NOMO-1 treated with dmso at 0.1 percent for 144 hours (cell line): Measurements from ENCODE around the gene MAST4.
A peak's percentile ranks its signal among the peaks of the same experiment; 100 is the strongest.
"Not testable (repeated sequence)": the region's sequence is repeated elsewhere in the genome, so short reads cannot be mapped to it uniquely, and the experiment has no call there.

Experiments
- DNase-seq: peaks from one replicate; lab custom pipeline; 2025; ENCODE audit not compliant: unreplicated experiment; lab: John Stamatoyannopoulos, UW

MAST4 gene

GRCh38 chr5:66805514-66806430 lies 209.6 kb downstream of the MAST4 start:
- DNase-seq, result peak; percentile 20

- no peak for DNase-seq
Observed at GRCh38 chr5:66807743-66808142, 211.6 kb downstream of the MAST4 start.

- DNase-seq, result no peak
Observed at GRCh38 chr5:66808663-66809062, 212.5 kb downstream of the MAST4 start.

- DNase-seq, result no peak
Observed at GRCh38 chr5:66810151-66810550, 214.0 kb downstream of the MAST4 start.

DNA sequence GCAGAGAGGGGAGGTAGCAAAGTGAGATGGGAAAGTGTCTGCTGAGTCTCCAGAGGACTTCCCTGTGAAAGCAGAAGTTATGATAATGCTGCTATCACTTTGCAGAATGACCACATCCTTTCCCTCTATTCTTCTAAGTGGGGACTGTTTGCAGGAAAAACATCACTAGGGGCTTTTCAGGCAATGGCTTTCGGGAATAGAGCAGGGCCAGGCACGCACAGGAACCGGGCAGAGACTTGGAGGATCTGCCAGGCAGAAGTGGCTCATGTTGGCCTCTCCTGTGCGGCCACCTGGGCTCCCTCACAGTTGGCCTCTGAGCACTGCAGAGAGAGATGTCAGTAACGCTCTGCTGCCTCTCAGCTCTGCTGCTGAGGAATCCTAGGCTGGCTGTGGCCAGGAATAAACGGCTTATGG lies 214.7 kb downstream of the MAST4 start:
- peak; percentile 9 for DNase-seq

- no peak for DNase-seq
Observed at GRCh38 chr5:66812291-66812690, 216.1 kb downstream of the MAST4 start.

DNA sequence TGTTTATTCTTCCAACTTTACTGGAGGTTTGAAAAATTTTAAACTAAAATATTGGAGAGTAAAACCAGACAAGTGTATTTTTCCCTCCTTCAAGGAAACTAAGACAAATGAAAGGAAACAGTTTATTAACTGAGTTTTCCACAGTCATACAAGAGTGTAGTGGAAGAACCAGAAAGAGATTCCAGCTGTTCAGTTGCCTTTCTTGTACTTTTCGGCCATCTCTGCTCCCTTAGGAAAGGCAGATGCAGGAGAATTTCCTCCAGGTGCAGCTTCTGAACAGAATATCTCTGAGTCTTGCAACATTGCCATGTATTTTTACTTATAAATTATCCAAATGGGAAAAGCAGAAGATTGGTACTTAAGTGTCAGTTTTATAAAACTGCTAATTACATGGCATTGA lies 217.1 kb downstream of the MAST4 start:
- no peak for DNase-seq

DNA sequence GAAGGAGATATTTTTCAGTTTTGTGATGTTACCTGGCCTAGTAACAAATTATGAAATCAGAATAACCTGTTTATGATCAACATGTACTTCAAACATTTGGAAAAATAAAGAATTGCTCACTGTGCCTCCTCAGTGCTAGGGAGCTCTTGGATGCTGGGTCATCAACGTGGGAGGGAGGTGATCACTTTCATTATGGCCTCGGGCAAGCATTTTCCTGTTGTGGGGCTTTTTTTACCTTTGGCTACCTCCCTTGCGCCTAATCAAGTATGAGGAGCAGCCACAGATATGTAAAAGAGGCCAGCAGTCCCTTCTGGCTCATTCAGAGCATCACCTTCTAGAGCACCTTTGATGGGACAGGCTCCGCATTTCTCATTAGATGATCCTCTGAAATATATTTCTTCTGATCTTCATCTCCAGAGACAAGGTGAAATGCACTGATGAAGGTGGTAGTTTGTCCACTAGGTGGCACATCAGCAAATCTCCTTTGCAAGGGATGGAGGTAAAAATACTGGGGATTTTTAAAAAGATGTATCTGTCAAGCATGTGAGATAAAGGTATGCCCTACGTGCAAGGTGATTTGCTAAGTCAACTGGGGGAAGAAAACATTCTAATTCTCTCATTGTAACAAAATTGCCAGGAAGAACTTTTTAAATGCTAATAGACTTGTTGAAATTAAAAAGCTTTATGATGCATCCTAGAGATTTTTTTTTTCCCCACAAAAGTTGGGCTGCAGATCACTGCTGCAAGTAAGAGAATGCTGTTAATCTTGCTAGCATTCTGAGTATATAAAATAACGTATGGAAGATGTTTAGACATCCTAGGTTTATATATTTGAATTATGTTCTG lies 218.2 kb downstream of the MAST4 start:
- no peak for DNase-seq

DNA sequence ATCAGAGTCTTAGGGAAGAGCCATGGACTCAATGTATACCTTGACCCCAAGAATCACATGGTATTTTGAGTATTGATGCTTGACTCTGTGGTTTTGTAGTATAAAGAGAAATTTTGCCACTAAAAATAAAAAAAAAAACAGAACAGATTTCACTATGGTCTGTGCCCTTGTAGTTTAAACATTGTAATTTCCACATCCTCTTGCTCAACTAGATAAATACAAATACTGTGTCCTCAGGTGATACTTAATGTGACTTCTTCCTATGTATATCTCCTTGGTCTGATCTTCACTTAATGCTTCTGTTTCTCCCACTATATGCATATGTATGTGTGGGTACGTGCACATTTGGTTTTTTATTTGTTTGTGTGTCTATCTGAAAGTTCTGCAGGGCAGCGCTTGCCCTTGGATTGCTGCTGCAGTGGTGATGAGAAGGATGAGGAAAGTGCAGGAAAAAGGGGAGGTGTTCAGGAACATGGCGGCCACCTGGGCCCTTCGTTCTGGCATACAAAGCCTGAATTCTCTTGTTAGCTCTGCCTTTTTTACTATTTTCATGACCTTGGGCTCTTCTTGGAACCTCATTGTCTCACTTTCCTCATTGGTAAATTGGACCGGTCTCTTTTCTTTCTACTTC lies 222.2 kb downstream of the MAST4 start:
- no peak for DNase-seq

DNA sequence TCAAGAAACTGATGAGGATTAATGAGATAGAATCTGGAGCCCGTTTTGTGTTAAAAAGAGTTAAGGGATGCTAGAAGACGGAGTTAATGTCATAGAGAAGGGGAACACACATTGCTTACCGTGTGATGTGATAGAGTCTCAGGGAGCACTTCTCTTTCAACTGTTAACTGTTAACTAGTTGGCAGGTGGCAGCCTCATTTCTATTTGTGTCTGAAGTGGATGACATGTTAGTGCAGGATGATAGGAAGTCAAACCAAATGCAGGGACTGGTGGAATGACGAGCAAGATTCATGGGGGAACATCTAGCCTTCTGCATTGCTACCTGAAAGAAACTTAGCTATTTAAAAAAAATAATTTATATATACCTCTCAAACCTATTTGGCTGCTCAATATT lies 222.7 kb downstream of the MAST4 start:
- no peak for DNase-seq

DNA sequence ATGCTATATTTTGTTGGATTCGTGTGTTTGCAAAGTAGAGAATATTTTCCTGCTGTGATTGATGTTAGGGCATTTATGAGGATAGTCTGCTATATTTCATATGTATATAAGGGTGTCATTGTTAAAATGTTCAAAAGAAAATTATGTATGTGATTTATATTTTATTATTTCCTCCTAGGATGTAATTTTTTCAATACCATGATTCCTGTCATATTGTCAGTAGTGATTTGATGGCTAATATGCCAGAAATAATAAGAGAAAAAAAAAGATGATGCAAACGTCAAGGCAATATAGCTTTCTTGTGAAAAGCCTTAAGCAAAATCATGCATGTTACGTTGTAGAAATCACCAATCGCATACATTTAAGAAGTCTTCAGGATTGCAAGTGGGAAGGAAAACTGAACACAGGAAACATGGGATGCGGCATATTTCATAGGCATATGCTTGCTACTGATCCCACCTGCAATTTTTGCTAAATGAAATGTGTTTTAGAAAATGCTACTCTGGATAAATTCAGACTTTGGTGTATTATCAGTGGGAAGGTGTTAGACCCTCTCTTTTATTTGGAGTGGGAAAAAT lies 224.5 kb downstream of the MAST4 start:
- no peak for DNase-seq

DNA sequence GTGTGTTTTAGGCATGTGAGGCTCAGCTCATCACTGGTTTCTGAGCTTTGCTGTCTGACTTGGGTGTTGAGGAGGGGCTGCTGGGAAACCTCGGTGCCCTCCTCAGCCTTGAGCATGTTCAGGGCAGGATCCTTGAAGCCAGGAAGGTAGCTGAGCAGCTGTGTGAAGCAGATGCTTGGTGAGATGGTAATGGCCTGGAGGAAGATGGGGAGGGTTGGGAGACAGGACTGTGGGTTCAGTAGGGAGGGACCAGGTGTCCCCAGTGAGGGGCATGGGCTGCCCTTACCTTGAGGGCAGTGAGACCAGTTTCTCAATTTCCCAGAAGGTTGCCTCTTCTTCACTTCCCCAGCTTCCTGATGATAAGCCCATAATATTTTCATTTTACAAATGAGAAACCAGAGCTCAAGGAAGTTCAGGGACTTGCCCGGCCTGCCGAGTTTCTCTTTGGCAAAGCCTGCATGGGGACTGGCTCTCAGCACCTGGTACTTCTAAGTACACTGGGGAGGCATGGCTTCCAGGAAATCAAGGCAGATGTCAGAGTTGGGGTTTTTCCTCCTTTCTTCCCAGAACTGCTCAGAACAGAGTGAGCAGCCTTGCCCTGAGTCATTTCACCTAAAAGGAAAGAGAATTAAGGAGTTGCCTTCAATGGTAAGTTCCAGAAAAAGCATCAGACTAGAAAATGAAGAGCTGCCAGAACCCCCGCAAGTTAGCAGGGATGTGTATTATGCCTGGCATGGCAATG lies 225.7 kb downstream of the MAST4 start:
- no peak for DNase-seq

- not testable (repeated sequence) for DNase-seq
Observed at GRCh38 chr5:66822906-66823305, 226.7 kb downstream of the MAST4 start.

GRCh38 chr5:66824476-66824875 lies 228.3 kb downstream of the MAST4 start:
- no peak for DNase-seq

- no peak for DNase-seq
Observed at GRCh38 chr5:66826263-66826662, 230.1 kb downstream of the MAST4 start.

- DNase-seq, result no peak
Observed at GRCh38 chr5:66826696-66827095, 230.5 kb downstream of the MAST4 start.

DNA sequence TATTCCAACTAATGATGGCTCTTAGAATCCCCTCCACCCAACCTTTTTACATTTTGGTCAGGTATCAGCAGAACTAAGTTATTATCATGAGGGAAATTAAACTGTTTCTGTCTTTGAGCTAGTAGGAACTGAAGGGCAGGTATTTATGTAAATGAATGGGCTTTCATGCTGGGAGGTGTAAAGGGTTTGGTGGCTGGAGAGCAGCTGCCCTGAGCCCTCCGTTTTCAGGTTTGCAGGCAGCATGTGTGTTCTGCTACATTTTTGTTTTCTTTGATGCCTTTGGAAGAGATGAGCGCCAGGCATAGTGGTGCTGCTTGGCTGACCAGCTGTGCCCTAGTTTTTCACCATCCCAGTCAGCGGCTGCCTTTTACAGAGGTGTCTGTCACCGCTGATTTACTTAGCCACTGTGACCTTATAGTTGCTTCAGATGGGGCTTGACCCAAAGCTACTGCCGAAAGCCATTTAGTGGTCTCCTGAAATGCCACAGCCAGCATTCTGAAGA lies 231.9 kb downstream of the MAST4 start:
- no peak for DNase-seq

DNA sequence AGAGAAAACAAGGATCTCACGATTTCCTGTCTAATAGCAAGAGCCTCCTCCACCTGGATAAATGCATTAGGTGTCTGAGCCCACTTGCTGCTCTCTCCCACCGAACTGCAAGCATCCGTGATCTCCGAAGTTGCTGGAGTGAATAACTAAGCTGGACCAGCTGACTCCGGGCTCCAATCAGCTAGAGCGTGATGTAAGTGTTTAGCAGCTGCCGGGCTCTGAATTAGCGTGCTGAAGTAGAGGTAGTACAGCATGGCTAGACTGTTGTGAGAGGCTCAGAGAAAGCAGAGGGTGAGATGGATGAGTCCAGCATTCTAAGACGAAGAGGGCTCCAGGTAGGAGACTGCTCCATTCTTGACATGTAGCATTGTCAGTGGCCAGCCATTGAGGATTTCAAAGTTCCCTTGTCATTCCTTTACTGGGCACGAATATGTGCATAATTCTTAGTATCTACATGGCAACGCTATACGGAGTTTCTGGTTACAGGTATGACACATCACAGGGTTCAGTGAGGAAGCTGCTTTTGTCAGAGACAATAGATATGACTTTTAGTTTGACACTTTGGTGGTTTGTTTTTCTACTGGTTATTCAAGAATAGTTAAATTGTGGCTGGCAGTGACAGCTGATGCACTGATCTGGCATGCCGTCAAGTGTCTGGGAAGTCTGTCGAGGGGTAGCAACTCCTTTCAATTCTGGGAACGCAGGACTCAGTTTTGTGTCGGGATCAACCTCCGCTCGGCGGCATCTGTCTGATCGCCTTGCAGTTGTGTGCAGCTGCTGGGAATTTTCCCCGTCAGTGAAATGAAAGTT lies 232.6 kb downstream of the MAST4 start:
- no peak for DNase-seq

GRCh38 chr5:66829358-66829674 lies 233.1 kb downstream of the MAST4 start:
- DNase-seq, result no peak

DNA sequence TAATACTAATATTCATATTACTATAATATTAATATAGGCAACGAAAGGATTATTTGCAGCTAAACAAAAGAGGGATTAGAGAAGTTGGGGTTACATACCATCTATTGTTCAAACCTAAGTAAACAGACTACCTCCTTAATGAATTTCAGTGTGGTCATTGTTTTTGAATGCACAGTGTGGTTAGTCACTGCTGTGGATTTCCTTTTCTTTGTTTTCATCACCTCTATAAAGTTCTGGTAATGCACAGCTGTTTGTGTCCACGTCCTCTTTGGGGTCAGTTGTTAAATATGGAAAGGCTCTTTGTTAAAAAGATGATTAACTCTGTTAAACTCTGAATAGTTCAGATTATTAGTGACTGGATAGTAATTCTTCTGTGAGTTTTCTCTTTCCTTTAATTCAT lies 233.6 kb downstream of the MAST4 start:
- DNase-seq, result no peak
